GM19238 (cell line): ENCODE measurements around the gene TRIM4.
"Not testable (repeated sequence)": the region's sequence is repeated elsewhere in the genome, so short reads cannot be mapped to it uniquely, and the experiment has no call there.

Source experiments
- DNase-seq: peaks from one replicate; pipeline ENCODE4 v3.0.0; 2011; ENCODE audit warnings: low spot score; ENCODE audit not compliant: insufficient read length

TRIM4 gene

DNA sequence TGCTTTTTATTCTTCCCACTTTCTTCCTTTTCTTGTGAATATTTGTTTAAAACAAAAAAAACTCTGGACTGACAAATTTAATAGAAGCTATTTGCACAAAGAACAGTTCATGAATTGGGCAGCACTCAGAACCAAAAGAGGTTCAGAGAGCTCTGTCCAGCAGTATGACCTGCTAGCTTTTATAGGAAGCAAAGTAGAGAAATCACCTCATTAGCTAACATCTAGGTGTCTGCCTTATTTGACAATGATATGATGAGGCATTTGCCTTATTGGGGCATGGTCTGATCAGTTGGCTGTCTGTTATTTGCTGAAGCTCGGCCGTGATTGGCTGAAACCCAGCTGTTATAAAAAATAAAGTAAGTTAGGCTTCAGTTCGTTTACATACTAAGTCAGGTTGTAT, 819 bp upstream of the TRIM4 start:
- no peak for DNase-seq

DNA sequence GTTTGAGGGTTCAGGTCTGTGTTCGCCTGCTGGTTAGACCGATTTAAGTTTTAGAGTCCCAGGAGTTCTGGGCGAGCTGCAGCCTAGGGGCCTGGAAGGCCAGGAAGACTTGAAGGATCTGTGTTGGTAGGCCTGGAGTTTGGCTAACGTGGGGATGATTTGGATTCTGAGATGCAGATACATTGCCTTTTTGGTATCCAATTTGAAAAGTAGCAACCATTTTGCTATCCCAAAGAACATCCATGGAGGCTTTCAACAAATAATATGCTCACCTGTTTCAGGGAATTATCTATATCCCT, 433 bp upstream of the TRIM4 start:
- no peak for DNase-seq

DNA sequence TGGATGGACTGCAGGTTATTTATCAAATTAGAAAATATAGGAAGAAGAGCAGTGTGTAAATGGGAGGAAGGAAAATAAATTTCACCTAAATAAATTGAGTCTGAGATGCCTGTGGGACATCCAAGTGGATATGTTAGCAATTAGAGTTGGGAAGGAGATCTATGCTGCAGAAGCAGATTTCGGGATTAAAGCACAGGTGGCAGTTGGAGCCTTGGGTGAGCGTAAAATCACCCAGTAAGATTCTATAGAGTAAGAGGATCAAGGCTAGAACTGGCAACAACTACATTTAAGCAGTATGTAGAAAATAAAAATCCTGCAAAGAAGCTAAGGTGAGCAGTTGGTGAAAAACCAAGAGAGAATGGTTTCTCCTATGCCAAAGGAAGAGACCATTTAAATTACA, 8.4 kb downstream of the TRIM4 start:
- DNase-seq, result no peak

DNA sequence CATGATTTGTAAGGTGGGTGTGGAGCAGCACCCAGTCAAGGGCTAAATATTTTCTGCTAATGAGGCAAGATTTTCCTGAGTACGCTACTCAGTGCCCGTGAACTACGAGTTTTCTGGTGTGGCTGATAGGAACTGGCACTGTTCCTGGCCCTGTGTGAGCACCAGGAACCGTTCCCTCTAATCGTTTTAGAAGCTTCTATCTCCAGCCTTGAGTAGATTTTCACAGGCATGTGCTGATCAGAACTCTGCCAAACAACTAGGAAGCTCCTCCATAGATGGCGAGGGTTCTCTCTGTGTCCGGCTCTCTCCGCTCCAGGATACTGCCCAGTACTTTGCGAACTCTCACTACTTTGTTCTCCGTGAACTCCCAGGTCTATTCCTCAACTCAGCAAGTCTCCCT, 17.7 kb downstream of the TRIM4 start:
- no peak for DNase-seq

DNA sequence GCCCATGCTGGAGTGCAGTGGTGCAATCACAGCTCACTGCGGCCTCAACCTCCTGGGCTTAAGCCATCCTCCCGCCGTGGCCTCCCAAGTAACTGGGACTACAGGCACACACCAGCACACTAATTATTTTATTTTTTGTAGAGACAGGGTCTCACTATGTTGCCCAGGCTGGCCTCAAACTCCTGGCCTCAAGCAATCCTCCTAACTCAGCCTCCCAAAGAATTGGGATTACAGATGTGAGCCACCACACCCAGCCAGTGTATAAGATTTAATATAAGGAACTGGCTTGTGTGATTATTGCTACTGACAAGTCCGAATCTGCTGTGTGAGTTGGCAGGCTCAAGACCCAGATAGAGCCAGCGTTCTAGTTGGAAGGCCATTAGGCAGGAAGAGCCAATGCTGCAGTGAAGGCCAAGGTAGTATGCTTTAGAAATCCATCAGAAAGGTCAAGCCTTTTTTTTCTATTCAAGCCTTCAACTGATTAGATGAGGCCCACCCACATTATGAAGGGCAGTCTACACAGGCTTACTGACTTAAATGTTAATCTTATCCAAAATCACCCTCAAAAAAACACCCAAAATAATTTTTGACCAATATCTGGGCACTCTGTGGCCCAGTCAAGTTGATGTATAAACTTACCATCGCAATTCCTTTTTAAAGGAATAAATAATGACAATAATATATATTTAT, 19.4 kb downstream of the TRIM4 start:
- DNase-seq, result no peak

DNA sequence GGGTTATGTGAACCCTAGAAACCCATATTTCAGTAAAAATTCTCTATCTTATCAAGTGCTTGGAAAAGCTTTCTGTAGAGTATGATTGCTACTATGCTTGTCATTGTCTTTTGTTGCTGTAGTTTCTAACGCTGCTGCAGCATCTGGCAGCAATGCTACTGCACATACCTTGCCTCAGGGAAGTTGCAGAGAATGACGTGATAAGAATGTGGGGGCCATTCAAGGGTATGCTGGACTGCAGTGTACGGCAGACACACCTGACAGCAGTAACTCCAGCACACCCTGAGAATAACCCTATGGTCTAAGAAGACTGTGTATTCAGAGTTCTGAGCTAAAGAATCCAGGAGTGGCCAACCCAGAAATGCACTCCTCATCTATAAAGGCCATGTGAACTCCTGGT, 20.5 kb downstream of the TRIM4 start:
- no peak for DNase-seq

DNA sequence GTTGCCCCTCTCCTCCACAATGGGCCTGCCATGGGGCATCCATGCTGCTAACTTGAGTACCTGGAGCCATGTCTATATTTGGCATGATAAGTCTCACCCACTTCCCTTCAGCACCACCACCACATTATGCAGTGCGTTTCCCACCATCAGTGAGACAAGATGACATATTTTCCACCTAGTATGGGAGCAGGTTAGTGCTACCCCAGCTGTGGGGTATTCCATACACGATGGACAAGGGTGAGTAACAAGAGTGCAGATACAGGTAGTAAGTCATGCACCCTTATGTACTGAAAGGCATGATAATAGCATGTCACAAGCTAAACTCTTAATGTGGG, 21.3 kb downstream of the TRIM4 start:
- no peak for DNase-seq

DNA sequence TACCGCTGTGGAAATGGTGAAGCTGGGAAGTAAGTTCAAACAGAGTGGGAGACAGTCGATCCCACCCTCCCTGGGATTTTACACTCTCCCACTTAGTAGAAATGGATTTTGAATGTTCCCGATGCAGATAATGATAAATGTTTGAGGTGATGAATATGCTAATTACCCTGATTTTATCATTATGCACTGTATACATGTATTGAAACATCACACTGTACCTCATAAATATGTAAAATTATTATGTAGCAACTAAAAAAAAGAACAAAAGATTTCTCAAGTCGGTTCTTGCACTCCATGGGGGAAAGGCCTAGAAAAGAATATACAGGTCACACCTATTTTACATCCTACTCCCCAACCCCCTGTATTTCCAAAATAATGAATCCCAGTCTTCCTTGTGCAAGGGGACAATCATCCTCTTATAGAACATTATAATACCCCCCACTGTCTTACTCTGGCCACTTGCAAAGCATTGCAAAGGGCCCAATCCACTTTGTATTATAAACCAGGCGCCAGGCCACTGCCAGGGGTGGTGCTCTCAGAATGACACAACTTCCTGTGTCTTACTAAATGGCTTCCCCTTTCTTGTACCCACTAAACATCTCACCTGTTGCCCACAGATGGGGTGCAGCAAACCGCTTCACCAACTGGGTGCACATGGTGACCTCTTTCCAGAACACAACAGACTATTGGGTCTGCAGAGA, 21.9 kb downstream of the TRIM4 start:
- no peak for DNase-seq

DNA sequence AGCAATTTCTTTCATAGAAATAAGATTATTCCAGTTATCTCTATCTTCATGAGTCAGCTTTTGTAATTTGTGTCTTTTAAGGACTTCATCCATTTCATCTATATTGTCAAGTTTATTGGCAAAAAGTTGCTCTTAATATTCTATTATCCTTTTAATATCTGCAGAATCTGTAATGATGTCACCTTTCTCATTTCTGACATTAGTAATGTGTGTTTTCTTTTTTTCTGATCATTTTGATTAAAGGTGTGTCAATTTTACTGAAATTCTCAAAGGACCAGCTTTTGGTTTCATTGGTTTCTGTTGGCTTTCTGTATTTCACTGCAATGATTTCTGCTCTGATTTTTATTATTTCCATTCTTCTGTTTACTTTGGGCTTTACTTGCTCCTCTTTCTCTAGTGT, 24.6 kb downstream of the TRIM4 start:
- no peak for DNase-seq

DNA sequence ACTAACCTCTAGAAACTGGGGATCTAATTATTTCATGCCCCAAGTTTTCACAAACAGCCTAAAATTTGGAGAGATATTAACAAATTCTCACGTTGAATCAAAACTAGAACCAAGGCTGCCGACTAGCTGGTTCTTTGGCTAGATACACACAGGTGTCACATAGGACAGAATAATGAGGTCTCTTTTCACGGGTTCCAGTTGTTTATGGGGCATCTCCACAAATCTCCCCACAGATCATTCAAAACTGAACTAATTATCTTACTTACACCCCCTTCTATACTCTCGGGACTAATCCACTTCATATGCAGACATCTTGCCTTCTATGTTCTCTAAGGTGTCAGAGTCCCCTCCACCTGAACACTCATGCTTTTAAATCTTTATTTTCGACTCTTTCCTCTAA, 26.1 kb downstream of the TRIM4 start:
- no peak for DNase-seq

DNA sequence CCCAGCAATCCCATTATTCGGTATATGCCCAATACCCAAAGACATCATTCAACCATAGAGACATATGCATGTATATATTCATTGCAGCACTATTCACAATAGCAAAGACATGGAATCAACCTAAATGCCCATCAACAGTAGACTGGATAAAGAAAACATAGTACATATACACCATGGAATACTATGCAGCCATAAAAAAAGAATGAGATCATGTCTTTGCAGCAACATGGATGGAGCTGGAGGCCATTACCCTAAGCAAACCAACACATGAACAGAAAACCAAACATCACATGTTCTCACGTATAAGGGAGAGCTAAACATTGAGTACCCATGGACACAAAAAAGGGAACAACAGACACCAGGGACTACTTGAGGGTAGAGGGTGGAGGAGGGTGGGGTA, 29.0 kb downstream of the TRIM4 start:
- DNase-seq, result not testable (repeated sequence)

DNA sequence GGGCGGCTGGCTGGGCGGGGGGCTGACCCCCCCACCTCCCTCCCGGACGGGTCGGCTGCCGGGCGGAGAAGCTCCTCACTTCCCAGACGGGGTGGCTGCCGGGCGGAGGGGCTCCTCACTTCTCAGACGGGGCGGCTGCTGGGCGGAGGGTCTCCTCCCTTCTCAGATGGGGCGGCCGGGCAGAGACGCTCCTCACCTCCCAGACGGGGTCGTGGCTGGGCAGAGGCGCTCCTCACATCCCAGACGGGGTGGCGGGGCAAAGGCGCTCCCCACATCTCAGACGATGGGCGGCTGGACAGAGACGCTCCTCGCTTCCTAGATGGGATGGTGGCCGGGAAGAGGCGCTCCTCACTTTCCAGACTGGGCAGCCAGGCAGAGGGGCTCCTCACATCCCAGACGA, 31.0 kb downstream of the TRIM4 start:
- DNase-seq, result not testable (repeated sequence)

DNA sequence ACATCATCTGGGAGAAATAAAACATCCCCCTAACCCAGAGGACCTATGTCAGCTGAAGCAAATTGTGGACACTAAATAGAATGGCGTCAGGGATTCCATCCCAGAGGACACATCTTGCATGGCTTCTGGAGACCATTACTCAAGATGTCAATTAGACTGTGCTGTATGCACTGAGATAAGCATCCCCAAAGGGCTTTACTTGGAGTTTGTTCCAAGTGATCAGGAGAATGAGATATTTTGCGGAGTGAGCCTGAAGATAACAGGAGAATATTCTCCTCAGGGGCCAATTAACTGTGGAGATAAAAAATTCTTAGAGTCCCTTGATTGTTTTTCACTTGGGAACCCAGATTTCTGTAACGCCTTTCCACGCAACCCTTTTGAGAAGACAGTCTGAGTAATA, 38.0 kb downstream of the TRIM4 start:
- DNase-seq, result no peak

DNA sequence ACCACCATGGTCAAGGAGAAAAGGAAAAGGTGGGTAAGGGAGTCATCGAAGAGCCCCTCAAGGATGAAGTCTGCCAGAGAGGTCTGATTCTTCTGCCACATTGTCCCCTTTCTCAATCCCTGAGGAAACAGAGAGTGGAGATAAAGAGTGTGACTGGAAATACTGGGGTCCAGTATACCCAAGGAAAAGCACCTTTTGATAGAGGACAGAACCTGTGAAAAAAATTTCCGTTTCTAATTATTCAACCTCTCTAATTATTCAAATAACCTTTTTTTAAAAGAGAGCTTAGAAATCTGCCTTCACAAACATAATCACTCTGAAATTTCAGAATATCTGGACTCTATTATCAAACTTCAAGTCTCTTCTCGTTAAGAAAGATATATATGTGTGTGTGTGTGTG, 42.4 kb downstream of the TRIM4 start, which contains the start of gene OR2AE1:
TSS of gene OR2AE1 (minus strand) at position 101 of the 400 bp plus-strand sequence. CDS start at position 101, 0 bp downstream.
- no peak for DNase-seq

DNA sequence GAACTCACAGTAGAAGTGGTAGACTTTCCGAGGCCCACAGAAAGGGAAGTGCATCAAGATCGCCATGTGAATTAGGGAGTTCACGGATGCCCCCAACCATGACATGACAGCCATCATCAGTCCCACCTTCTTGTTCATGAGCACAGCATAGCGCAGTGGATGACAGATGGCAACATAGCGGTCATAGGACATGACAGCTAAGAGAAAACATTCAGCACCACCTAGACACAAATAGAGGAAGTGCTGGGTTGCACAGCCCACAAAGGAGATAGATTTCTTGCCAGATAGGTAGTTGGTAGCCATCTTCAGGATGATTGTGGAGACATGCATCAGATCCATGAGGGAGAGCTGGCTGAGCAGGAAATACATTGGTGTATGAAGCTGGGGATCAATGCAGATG, 42.8 kb downstream of the TRIM4 start:
- DNase-seq, result no peak

DNA sequence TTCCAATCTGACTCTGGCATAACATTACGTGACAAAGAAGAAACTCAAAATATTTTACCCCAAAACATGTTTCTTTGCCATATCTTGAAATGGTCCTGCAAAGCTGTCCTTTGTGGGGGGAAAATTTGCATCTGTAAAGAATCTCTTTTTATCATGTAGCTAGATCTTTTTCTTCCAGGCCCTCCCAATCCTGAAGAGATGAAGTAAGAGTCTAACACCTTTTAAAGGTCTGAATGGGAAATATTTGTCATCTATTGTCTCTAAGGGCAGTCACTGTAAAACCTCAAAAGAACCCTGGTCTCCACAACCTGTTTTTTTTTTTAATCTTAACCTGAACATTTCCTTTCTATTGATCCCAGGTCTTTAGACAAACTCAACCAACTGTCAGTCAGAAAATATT, 51.1 kb downstream of the TRIM4 start:
- DNase-seq, result no peak

DNA sequence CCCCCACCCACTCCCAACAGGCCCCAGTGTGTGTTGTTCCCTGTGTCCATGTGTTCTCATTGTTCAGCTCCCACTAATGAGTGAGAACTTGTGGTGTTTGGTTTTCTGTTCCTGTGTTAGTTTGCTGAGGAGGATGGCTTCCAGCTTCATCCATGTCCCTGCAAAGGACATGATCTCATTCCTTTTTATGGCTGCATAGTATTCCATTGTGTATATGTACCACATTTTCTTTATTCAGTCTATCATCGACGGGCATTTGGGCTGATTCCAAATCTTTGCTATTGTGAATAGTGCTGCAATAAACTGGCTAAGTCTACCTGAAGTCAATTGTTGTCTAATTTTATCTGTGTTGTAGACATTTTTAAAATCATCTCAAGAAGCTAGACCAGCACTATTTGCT, 51.9 kb downstream of the TRIM4 start:
- DNase-seq, result not testable (repeated sequence)

DNA sequence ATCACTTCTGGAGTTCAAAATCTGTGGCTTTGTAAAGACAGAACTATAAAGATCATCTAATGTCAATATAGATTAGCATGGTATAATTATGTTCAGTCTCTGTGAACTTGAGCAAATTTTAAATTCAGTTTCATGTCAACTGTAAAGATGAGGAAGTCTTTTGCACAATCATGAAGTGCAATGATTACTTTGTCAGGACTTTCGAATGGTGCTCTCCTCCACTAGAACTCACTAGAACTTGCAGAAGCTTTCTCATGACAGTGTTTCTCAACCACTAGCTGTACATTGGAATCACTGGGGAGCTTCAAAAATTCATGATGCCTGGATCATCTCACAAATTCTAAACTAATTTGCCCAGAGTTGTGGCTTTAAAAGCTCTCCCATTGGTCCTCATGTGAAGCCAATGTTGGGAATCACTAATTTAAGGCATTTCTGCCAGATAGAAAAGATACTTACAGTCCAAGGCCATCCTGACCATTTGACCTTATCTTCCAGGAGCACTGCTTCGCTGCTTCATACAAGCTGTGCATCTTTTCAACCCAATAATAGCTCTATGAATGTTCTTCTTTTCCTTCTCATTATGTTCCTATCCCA, 55.4 kb downstream of the TRIM4 start:
- DNase-seq, result no peak

DNA sequence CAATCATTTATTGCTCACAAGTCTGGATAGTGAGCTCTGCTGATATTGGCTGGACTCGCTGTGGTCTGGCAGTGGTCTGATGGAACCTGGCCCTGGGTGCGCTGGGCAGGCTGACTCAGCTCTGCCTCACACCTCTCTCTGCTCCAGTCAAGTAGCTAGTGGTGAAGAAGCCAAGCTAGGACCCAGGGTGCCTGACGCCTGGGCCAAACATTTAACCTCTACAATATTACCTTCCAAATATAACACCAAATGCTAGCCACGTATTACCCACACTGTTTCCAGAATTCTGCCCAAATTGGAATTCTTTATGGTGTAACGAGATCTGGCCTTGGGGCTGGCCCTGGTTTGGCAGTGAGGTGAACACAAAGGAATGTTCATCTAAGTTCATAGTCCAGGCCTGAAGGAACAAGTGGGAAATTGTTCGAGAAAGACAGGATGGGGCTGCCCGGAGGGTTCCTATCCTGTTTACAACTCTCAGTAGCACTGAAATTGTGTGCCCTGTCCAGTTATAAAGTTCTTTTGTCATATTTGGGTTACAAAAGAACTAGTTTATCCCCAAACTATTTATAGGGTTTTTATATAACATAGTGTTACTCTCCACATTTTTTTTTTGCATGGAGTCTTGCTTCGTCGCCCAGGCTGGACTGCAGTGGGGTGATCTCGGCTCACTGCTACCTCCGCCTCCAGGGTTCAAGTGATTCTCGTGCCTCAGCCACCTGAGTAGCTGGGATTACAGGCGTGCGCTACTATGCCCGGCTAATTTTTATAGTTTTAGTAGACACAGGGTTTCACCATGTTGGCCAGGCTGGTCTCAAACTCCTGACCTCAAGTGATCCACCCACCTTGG, 58.8 kb downstream of the TRIM4 start:
- DNase-seq, result no peak

DNA sequence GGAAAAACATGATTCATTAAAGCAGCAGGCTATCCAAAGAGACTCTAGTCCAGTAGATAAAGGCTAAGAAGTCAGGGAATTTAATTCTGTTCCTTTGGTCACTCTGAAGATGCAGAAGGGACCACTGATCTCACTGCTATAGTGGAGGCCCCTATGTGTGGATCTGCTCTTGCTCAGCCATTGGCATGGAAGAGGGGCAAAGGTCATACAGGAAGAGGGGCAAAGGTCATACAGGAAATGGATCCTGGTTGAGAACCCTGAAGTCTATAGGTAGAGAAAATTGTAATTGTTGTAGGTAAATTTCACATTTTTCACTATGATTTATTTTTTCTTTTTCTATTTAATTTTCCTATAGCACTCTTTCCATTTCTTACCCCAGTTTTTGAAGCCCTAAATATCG, 64.1 kb downstream of the TRIM4 start:
- DNase-seq, result no peak

DNA sequence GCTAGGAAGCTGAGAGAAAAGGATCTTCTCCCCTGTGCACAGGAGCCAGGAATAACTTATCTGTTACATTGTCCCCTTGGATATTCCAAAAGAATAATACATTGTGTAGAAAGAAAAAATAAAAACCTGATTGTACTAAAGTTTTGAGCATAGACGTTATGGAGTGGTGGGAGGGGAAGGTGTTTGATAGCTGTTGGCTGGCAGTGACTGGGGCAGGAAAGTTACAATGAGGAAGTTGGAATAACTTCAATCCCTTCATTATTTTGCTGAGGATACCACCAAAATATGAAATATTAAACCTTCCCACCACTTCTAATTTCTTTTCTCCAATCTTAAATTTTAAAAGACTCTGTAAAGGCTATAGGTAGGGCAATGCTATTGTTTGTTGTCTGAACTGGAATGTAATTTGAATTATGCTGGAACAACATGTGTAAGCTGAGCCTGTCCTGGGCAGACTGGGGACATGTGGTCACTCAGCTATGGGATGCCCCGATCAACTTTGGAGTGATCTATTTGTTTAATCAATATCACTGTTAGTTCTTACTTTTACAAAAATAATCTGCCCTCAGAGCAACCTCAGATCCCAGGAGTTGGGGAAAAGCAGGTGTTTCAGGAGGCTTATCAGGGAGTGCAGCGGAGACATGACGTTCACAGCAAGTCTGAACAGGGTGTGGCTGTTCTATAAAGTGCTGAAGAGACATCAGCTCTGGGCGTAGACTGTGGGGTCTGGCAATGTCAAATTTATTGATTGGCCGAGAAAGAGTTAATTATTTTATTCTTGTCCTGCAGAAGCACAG, 70.7 kb downstream of the TRIM4 start:
- no peak for DNase-seq
